ENCODE data around the gene FMO2.

FMO2 gene

GRCh38 chr1:171258943-171259342, 73.8 kb downstream of the FMO2 start:
- DNase-seq = no peak

Data from CD4-positive, alpha-beta T cell treated with Interleukin-17A for 1 hour (primary cell).